Measurements from ENCODE around the gene MRE11. TPM values are rescaled to one million over a fixed set of nuclear protein-coding genes. Genes with fewer than 3 reads are reported as not detected.

The MRE11 gene
- total and polyA plus RNA-seq, 9 of the 15 experiments (the other 6 are each of a cell fraction or from before 2014, with no cell fraction given): 18.3 to 45.2 (median 29.1) TPM

- H3K79me2 ChIP-seq (ENCODE audit: control insufficient read depth, insufficient read depth, low read length): no peaks in the 10 kb centered on the region
- no peak overlapping the region for H3K4me3 ChIP-seq
- POLR2A ChIA-PET: no interaction called here
- 9% methylated on average over 1 of the region's 1 CpG for WGBS (ENCODE audit: insufficient coverage, low coverage, missing lambda C conversion rate)
- ATAC-seq: no peak
- no peak overlapping the region for H3K9ac ChIP-seq (ENCODE audit: insufficient read depth in 1 of 2, low read depth in 2 of 2, low read length in 2 of 2)
- H2AFZ ChIP-seq (ENCODE audit: low read depth, low read length): no peak overlapping the region
- no peak overlapping the region for H3K27ac ChIP-seq (ENCODE audit: extremely low read depth, low read depth, low read length)
- H3K4me2 ChIP-seq (ENCODE audit: insufficient read depth, low read length): no peak overlapping the region
- no peak for DNase-seq (ENCODE audit: extremely low read depth in 1 of 4, low spot score in 3 of 4)
- H3K36me3 ChIP-seq (ENCODE audit: control insufficient read depth, insufficient read depth, low read length): no peaks in the 10 kb centered on the region
- no TSS peak for BruUV-seq (replicated peaks)
- H3K4me1 ChIP-seq (replicated peaks in 1 of 2; ENCODE audit: control insufficient read depth in 2 of 2, insufficient read depth in 2 of 2, low read length in 2 of 2): no peaks in the 10 kb centered on the region
- H4K20me1 ChIP-seq (replicated peaks; ENCODE audit: control insufficient read depth, insufficient read depth, low read length): no peaks in the 10 kb centered on the region
- FAIRE-seq: no peak
- CTCF ChIA-PET (ENCODE audit: low intra/inter-chr PET ratio): interaction anchor here (0.6 kb wide), 1 partner anchor 775 kb away, joined by 4 read pairs; no protein-coding TSS in a partner anchor
- intact Hi-C loops (cut with micrococcal nuclease) (loop anchor here (10.0 kb wide), 2 partner anchors 240 to 370 kb away; partner anchors contain the start of gene AMOTL1), in situ Hi-C loops (cut with MboI) (loop anchor here (5.0 kb wide), 1 partner anchor 78 kb away; no protein-coding TSS in a partner anchor)
- H3K27me3 ChIP-seq (ENCODE audit: control insufficient read depth in 2 of 2, insufficient read depth in 2 of 2, low read length in 2 of 2): no peaks in the 10 kb centered on the region; a peak in 1 of 5 replicates
- H3K9me3 ChIP-seq (replicated peaks; ENCODE audit: control insufficient read depth, insufficient read depth, low read depth, low read length): no peaks in the 10 kb centered on the region
- H3K9me1 ChIP-seq (ENCODE audit: control insufficient read depth, insufficient read depth, low read length): no peaks in the 10 kb centered on the region
- TF ChIP-seq NFRKB (IDR thresholded peaks at IDR 0.05; ENCODE audit: low read depth): no peak
- TF ChIP-seq CBX2 (IDR thresholded peaks at IDR 0.05; ENCODE audit: insufficient read depth, low read length, poor library complexity, severe bottlenecking): no peak
- TF ChIP-seq AFF4 (CRISPR knock-in tag; IDR thresholded peaks at IDR 0.05): no peak
- TF ChIP-seq ILK (tag; IDR thresholded peaks at IDR 0.05; ENCODE audit: borderline replicate concordance, low read depth): no peak
- TF ChIP-seq FOXO4 (CRISPR knock-in tag; IDR thresholded peaks at IDR 0.05): no peak
- no peak for TF ChIP-seq SETDB1 (IDR thresholded peaks at IDR 0.05; ENCODE audit: low read length)
- TF ChIP-seq SIRT6 (IDR thresholded peaks at IDR 0.05; ENCODE audit: low read depth, low read length): no peak
- no peak for TF ChIP-seq ZNF408 (CRISPR knock-in tag; IDR thresholded peaks at IDR 0.05; ENCODE audit: low read depth)
- no peak for TF ChIP-seq HMBOX1 (IDR thresholded peaks at IDR 0.05)
- TF ChIP-seq MECOM (CRISPR knock-in tag; IDR thresholded peaks at IDR 0.05): no peak
- no peak for TF ChIP-seq ASH1L (IDR thresholded peaks at IDR 0.05; ENCODE audit: borderline replicate concordance, low read depth, partially characterized antibody)
- no peak for TF ChIP-seq GTF3C2 (IDR thresholded peaks at IDR 0.05; ENCODE audit: borderline replicate concordance, extremely low read depth, insufficient read length)
- no peak for TF ChIP-seq ZNF253 (CRISPR knock-in tag; conservative IDR thresholded peaks at IDR 0.05)
Observed at GRCh38 chr11:94524341-94524740, 30.7 kb upstream of the MRE11 start.

All from K562 (cell line).